NCI-H2227 treated with DMSO at 0.1 percent for 48 hours (cell line): Measurements from ENCODE around the gene CACNA1F.

Source experiments
- DNase-seq: peaks from one replicate; lab custom pipeline; 2025; lab: John Stamatoyannopoulos, UW

CACNA1F gene

DNA sequence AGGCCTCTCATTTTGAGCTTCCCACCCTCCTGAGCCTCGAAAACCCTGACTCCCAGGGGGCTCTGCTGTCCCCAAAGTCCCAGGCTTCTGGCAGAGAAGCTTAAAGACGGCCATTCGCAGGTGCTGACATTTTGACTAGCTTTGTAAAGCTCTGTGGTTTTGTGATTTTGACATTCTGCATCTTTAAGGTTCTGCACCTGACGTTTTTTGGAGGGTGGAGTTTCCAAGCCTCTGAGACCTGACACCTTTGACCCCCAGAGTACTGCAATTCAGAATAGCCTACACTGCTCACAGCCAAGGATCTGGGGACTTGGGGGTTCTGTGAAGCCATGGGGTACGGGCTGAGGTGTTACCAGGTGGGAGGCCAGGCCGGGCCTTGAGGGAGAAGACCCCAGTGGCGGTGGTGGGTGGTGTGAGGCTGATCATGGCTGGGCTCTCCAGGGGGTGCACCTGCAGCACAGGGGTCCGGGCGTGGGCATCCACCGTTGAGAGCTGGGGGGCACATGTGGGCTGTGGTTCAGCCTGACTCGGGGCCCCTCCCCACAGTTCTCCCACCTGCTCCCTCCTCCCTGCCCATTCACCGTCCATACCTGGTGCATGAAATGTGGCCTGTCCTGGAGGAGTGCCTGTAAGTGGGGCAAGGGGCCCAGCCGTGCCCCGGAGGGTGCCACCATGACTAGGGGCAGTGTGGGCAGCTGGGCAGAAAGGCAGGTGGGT is 24.1 kb upstream of the CACNA1F start:
- DNase-seq, result no peak

DNA sequence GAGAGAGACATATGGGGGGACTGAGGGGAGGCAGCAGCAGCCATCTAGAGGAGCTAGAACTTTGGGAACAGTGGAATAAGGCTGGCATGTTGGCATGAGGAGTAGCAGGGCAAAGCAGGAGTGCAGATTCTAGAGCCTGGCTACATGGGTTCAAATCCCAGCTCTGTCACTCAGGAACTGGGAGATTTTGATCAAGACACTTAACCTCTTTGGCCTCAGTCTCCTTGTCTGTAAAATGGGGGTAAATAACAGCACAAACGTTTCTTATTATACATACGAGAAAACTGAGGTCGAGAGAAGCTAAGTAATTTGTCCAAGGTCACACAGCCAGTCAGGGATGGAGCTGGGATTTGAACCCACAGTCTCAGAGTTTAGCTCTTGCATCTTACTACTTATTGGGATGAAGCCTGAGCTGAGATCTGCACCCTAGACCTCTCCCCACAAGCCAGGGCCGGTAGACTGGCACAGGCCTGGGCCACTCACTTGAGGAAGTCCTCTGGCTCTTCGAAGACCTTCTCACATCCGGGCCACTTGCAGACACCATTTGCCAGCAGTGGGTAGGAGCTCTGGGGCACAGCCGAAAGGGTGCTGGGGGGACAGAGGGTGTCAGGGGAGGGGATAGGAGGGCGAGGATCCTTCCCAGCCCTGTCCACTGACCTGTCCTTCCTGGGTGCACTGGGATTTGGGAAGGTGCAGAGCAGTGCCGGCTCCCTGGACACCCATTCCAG is 23.3 kb upstream of the CACNA1F start:
- no peak for DNase-seq

DNA sequence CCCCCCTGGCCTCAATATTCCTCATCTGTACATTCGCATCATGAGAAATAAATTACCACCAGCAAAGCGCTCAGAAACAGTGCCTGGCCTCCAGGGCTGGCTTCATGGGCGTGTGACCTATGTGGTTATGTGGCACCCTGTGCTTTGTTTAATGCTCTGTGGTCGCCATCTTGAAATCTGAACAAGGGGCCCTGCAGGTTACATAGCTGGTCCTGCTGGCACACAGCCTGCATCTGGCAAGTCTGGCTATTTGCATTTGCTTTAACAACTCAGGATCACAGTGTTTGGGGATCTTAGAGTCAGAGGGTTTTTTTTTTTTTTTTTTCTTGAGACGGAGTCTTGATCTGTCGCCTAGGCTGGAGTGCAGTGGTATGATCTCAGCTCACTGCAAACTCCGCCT is 21.5 kb upstream of the CACNA1F start:
- DNase-seq, result no peak

DNA sequence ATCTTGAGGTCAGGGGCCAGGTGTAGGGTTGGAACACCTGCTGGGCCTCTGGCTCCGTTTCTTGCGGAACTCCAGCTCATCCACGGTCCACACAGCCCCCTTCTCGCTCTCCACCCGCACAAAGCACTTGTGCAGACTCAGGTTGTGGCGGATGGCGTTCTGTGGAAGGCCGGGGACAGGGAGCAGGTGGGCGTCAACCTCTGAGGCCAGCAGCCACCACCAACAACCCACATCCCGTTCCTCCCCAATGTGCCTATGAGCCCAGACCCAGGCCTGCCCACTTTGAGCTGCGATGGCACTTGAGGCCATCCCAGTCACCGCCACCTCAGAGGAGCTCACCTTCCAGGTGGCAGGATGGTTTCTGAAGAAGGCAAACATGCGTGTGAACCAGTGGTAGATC is 18.2 kb upstream of the CACNA1F start:
- DNase-seq, result no peak

DNA sequence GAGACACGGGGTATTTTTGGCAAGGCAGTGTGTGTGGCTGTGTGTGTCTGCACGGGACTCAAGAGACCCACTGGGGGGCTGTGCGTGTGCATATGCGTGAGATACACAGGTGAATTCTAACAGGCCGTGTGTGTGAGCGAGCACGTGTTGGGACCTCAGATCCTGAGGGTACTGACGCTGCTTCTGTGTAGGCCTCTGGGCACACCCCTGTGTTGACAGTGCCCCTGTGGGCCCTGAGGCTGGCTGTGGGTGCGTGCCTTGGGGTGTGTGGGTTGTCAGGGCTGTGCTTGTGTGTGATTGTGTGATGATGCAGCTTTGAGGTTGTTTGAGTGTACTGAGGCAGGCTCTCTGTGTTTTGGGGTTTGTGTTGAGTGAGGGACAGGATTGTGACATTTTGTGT is 17.4 kb upstream of the CACNA1F start:
- no peak for DNase-seq

DNA sequence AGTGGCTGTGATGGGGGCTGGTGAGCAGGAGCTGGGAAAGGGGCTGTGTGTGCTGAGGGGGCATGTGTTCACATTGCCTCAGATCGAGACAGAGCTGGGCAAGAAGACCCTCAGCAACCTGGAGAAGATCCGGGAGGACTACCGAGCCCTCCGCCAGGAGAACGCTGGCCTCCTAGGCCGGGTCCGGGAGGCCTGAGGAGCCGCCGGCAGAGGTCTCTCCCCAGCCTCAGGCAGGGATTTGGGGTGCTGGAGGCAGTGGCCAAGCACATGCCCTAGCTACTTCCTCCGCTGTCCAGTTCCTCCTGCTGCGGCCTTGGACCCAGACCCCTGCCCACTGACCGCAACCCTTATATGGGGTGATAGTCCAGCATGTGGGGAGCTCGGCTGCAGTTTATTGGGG is 16.9 kb upstream of the CACNA1F start:
- no peak for DNase-seq

DNA sequence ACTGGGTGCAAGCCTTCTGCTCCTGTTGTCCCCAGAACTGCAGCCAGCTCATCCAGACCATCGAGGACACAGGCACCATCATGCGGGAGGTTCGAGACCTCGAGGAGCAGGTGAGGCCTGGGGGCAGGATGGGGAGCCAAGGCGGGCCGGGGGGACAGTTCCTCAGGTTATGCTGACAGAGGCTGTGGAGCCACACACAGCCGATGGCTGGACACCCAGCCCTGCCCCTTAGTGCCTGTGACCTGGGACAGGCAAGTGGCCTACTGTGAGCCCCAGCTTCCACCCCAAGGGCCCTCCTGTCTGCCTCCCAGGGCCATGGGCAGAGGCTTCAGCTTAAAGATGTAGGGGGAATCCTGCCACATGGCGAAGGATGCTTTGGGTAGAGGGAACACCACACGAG is 16.5 kb upstream of the CACNA1F start:
- DNase-seq, result no peak

DNA sequence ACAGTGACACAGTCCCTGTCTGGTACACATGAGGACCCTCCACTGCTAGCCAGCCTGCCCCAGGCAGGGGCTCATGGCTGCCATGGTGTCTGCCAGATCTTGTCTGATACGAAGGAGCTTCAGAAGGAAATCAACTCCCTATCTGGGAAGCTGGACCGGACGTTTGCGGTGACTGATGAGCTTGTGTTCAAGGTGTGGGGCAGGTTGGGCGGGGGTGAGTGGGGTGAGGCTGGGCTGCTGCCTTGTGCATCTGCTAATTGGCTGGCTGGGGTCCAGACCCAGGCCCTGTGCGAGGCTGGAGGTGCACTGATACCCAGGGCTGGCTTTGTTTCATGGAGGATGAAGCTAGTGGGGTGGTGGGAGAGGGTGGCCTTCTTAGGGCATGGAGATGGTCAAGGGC is 15.9 kb upstream of the CACNA1F start:
- no peak for DNase-seq

DNA sequence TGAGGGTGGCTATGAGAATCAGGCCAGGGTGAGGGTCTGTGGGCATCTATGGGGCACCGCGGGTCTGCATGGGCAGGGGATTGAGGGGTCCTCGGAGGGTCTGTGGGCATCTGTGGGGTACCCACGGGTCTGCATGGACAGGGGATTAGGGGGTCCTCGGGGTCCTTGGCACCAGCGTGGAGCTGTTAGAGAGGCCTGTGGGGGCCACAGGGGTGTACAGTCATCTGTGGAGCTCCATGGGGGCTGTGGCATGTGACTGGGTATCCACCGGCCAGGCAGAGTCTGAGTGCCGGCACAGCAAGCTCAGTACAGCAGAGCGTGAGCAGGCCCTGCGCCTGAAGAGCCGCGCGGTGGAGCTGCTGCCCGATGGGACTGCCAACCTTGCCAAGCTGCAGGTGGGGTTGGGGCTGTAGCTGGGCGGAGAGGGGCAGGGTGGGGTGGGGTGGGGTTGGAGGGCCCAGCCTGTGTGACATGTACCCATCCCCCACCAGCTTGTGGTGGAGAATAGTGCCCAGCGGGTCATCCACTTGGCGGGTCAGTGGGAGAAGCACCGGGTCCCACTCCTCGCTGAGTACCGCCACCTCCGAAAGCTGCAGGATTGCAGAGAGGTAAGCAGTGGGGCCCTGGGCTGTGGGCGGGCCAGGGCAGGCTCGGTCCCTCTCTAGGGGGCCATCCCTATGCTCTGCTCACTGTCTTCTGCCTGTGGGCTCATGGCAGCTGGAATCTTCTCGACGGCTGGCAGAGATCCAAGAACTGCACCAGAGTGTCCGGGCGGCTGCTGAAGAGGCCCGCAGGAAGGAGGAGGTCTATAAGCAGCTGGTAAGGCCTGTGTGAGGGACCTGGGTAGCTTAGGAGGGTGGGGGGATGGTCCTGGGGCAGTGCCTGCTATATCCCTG is 15.0 kb upstream of the CACNA1F start:
- no peak for DNase-seq

DNA sequence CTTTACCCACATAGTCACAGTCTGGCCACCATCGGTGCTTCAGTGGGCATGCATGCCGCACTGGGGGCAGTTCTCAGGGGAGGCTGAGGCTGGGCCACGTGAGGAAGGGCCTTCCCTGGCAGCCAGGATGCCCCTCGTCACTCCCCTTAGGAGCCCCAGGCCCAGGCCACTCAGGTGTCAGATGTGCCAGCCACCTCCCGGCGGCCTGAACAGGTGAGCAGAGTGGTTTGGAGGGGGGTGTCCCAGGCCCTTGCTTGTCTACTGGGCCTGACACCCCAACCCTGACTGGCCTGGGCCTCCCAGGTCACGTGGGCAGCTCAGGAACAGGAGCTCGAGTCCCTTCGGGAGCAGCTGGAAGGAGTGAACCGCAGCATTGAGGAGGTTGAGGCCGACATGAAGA is 14.2 kb upstream of the CACNA1F start:
- DNase-seq, result no peak

DNA sequence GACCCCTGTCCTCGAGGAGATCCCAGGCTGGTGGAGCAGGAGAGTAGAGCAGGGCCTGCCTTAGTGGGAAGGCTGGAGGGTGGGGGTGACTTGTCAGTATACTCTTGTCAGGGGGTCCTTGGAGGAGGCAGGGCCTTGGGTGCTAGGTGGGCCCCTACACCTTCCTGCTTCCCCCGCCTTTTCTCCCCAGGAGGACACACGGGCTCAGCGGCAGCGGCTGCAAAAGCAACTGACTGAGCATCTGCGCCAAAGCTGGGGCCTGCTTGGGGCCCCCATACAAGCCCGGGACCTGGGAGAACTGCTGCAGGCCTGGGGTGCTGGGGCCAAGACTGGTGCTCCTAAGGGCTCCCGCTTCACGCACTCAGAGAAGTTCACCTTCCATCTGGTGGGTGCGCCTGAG is 13.4 kb upstream of the CACNA1F start:
- no peak for DNase-seq

DNA sequence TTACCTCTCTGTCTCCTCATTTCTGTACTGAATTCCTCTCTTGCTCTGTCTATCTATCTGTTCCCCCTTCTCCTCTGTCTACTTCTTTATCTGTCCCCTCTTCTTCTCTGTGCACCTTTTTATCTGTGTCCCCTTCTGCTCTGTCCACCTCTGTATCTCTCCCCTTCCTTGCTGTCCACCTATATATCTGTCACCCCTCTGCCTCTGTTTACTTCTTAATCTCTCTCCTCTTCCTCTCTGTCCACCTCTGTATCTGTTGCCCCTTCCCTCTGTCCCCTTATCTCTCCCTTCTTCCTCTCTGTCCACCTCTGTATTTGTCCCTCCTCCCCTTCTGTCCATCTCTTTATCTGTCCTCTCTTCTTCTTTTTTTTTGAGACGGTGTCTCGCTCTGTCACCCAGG is 11.1 kb upstream of the CACNA1F start:
- no peak for DNase-seq

DNA sequence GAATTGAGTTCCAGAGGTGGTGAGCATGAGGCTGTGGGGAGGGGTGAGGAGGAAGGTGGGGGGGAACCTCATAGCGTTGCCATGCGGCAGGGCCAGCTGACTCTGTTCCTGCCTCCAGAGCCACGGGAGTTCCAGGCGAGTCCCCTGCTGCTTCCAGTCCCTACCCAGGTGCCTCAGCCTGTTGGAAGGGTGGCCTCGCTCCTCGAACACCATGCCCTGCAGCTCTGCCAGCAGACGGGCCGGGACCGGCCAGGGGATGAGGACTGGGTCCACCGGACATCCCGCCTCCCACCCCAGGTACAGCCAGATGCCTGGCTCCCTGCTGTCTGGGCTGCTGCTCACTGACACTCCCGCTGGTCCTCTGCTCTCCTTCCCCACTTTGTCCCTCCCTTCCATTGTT is 10.0 kb upstream of the CACNA1F start:
- no peak for DNase-seq

DNA sequence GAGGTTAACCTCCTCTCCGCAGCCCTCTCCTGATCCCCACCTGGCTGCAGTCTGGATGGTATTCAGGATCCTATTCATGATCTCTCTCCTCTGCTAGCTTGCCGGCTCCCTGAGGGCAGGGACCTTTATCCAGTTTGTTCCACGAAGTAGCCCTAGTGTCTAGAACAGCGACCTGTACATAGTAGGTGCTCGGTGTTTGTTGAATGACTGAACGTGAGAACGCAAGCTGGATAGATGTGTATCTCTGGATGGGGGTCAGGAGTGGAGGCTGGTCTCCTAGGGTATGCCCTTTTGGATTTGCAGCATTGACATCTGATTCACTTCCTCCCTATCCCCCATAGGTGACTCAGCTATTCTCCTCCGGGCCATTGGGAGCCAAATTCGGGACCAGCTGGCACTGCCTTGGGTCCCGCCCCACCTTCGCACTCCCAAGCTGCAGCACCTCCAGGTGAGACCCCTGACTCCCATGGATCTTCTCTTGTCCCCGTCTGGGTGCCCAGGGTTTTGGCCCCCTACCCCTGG is 9.5 kb upstream of the CACNA1F start:
- no peak for DNase-seq

DNA sequence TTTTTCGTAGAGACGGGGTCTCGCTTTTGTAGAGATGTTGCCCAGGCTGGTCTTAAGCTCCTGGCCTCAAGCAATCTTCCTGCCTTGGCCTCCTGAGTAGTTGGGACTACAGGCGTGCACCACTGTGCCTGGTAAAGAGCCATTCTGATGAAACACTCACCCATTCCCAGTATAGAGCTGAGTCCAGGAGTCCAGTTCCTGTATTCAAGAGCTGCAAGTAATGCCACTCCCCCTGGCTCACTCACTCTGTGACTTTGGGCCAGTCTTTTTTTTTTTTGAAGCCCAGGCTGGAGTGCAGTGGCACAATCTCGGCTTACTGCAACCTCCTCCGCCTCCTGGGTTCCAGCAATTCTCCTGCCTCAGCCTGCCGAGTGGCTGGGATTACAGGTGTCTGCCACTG is 5.6 kb upstream of the CACNA1F start:
- DNase-seq, result no peak

DNA sequence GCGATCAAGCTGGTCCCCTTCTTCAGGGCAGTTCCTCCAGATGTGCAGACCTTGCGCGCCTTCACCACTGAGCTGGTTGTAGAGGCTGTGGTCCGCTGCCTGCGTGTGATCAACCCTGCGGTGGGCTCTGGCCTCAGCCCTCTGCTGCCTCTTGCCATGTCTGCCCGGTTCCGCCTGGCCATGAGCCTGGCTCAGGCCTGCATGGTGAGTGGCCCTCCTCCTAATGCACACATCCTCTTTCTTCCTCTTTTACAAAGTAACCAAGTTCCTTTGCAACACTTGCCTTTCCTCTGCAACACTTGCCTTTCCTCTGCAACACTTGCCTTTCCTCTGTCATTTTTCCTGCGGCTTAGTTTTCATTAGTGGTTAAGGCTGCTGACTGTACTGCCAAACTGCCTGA is 3.9 kb upstream of the CACNA1F start:
- no peak for DNase-seq

DNA sequence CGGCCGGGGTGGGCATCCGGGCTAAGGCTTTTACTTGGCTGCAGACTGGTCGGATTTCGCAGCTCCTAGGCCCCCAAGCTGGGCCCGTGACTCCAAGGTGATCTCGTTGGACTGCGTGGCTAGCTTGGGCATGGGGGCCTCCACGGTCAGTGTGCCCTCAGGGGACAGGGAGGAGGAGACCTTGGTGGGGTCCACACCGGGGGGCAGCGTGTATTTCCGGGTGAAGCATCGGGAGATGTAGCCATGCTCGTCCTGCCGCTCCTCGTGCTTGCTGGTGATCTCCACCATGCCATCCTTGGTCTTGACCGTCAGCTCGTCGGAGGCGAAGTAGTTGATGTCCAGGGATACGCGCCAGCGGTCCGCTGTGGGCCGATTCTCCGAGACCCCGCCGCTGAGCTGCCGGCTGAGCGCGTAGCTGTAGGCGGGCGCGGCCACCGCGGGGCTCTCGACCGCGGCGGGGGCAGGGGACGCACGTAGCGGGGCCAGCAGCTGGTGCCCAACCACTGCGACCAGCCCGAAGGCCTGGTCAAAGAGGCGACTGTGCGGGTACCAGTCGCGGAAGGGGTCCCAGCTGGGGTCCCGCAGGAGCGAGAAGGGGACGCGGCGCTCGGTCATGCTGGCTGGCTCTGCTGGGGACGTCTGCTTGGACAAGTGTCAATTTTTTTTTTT is 881 bp upstream of the CACNA1F start:
- no peak for DNase-seq

DNA sequence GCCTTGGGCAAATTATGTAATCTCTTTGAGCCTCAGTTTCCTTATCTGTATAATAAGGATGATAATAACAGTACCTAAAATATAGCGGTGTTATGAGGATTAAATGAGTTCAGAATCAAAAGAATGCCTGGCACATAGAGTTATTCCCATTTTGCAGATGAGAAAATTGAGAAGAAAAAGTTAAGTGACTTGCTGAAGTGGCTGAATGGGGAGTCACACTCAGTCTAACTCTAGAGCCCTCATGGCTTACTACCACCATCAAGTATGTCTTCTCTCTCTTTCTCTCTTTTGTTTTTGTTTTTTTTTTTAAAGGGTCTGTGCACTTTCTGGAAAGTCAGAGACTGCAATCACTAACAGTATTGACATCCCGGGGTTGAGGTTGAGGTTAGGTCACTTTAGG is 615 bp downstream of the CACNA1F start:
- DNase-seq, result no peak

DNA sequence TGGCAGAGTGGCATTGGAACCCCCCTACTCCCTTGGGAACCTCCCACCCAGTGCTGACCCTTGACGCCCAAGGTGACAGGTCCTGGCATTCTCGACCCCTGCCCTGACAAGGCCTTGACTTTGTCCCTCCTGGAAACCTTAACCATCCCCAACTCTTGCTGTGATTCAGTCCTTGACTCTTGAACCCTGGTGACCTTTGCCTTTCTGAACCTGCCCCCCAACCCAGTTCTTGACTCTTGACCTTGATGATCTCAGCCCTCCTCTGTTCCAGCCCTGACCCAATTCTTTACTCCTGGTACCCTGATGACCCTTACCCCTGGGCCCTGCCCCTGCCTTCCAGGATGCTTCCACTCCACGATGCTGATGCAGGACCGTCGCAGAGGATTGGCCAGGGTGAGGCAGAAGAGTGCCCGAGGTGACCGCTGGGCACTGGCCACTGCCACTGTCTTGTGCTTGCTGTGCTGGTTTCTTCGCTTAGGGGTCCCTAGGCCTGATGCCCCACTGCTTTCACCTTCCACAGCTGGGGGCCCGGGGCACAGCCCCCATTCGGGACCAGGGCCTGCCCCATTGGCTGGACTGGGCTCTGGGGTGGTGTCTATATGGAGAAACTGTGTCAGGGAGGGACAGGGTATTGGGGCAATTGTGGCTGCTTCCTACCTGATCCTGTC is 1.7 kb downstream of the CACNA1F start:
- no peak for DNase-seq

DNA sequence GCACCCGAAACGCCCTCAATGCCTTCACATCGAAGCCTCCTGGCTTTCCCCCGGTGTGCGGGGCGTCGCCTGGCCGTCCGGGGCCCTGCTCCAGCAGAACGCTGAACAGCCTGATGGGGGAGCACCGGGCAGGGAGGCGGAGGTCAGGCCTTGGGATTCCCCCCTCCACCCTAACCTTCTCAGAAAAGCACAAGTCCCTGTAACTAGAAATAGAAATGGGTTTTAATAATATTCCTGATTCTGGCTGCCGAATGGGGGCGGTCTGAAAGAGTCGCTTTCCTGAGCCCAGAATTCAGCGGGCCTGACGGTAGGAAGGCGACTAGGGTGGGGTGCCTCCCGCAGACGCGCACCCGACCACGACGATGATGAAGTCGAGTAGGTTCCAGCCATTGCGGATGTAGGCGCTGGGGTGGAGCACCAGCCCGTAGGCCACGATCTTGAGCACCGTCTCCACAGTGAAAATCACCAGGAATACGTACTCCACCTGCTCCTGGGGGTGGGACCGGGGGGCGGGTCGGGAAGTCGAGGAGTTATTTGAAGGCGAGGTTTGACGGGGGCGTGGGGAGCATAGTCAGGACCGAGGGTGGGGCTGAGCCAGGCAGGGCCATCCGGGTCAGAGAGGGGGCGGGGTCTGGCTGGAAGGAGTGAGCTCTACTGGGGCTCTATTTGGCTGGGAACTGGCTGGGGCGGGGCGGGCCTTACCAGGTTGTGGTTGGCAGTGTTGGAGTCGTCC is 2.5 kb downstream of the CACNA1F start:
- no peak for DNase-seq

DNA sequence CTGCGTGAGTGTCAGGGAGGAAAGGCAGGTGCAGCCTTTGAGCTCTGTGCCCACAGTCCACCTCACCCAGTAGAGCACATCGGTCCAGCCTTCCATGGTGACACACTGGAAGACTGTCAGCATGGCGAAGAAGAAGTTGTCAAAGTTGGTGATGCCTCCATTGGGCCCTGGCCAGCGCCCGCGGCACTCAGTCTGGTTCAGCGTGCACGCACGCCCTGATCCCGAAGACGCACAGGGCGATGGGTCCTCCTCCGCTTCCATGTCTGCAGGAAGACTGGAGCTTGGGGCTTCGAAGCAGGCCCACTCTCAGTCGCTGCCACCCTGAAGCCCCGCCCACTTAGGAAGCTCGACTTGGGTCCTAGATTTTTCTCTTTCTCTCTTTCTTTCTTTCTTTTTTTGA is 5.0 kb downstream of the CACNA1F start:
- DNase-seq, result no peak
